KMS-11 (cell line): Measurements from ENCODE around the gene GCSAM.

ENCODE experiments used
- H2AFZ ChIP-seq: fragments of 200-600 bp; sonication (generic); 2 replicates; pipeline ENCODE4 v1.6.1; 2016; ENCODE audit warnings: antibody characterized with exemption, mixed run types, low read depth
- H3K27ac ChIP-seq: fragments of 200-600 bp; sonication (generic); 2 replicates; pipeline ENCODE4 v1.6.1; 2016; ENCODE audit warnings: mild to moderate bottlenecking, mixed run types
- H3K27me3 ChIP-seq: fragments of 200-600 bp; sonication (generic); 2 replicates; pipeline ENCODE4 v1.6.1; 2017; ENCODE audit warnings: mild to moderate bottlenecking, low read depth, mixed run types, moderate library complexity; ENCODE audit not compliant: insufficient read depth
- H3K36me3 ChIP-seq: fragments of 200-600 bp; sonication (generic); 2 replicates; pipeline ENCODE4 v1.6.1; 2017; ENCODE audit warnings: mild to moderate bottlenecking, mixed run types; ENCODE audit not compliant: insufficient read depth
- H3K4me1 ChIP-seq: fragments of 200-600 bp; sonication (generic); 2 replicates; pipeline ENCODE4 v1.6.1; 2016; ENCODE audit warnings: mild to moderate bottlenecking, low read depth, mixed run types; ENCODE audit not compliant: poor library complexity, severe bottlenecking
- H3K4me2 ChIP-seq: fragments of 200-600 bp; sonication (generic); 2 replicates; pipeline ENCODE4 v1.7.0; 2016; ENCODE audit warnings: mild to moderate bottlenecking, mixed run types
- H3K4me3 ChIP-seq: fragments of 200-600 bp; sonication (generic); IDR thresholded peaks from 2 replicates; pipeline ENCODE4 v1.6.1; 2017; ENCODE audit warnings: low read depth, low read length, mixed read lengths; ENCODE audit not compliant: insufficient read depth
- H3K79me2 ChIP-seq: fragments of 200-600 bp; sonication (generic); 2 replicates; pipeline ENCODE4 v1.6.1; 2016; ENCODE audit warnings: low read depth, mixed run types; ENCODE audit not compliant: insufficient read depth
- H3K9ac ChIP-seq: fragments of 200-600 bp; sonication (generic); 2 replicates; pipeline ENCODE4 v1.6.1; 2016; ENCODE audit warnings: mild to moderate bottlenecking, mixed run types
- H4K20me1 ChIP-seq: fragments of 200-600 bp; sonication (generic); 2 replicates; pipeline ENCODE4 v1.6.1; 2016; ENCODE audit warnings: mild to moderate bottlenecking, mixed run types; ENCODE audit not compliant: insufficient read depth
- TF ChIP-seq, protein P1 (sequence below): fragments of 200-600 bp; sonication (generic); conservative IDR thresholded peaks from 2 replicates; pipeline ENCODE4 v1.6.1; 2017; ENCODE audit warnings: low read depth, mild to moderate bottlenecking, antibody characterized with exemption, low read length, moderate library complexity, mixed read lengths

The GCSAM gene

DNA sequence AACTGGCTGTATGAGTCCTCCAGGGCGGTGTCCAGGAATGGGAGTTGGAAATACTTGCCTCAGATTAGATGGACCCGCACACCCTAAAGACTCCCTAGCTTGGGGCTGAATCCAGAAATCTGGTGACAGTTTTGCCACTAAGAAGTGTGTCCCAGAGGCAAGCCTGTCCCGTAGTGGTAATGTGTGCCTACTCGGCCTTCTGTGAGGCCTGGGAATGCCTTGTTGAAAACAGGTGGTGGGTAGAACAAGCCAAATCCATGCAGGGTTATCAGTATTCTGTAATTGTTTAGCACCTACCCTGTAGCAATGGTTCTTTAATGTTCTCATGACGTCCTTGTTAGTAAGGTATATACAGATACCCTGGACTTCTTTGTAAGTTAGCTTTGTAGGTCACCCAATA lies 45.3 kb downstream of the GCSAM start:
- H4K20me1 ChIP-seq, result no peaks in the 10 kb centered on the region
- H3K9ac ChIP-seq, result no peak overlapping the region
- no peak overlapping the region for H2AFZ ChIP-seq
- no peak overlapping the region for H3K27ac ChIP-seq
- H3K4me2 ChIP-seq, result no peak overlapping the region
- H3K4me1 ChIP-seq, result peaks cover 54% of the 10 kb centered on the region
- H3K4me3 ChIP-seq, result no peak overlapping the region
- no peaks in the 10 kb centered on the region for H3K27me3 ChIP-seq
- no peaks in the 10 kb centered on the region for H3K36me3 ChIP-seq
- TF ChIP-seq, protein P1, sequence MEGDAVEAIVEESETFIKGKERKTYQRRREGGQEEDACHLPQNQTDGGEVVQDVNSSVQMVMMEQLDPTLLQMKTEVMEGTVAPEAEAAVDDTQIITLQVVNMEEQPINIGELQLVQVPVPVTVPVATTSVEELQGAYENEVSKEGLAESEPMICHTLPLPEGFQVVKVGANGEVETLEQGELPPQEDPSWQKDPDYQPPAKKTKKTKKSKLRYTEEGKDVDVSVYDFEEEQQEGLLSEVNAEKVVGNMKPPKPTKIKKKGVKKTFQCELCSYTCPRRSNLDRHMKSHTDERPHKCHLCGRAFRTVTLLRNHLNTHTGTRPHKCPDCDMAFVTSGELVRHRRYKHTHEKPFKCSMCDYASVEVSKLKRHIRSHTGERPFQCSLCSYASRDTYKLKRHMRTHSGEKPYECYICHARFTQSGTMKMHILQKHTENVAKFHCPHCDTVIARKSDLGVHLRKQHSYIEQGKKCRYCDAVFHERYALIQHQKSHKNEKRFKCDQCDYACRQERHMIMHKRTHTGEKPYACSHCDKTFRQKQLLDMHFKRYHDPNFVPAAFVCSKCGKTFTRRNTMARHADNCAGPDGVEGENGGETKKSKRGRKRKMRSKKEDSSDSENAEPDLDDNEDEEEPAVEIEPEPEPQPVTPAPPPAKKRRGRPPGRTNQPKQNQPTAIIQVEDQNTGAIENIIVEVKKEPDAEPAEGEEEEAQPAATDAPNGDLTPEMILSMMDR, result no peak
- H3K79me2 ChIP-seq, result no peaks in the 10 kb centered on the region

DNA sequence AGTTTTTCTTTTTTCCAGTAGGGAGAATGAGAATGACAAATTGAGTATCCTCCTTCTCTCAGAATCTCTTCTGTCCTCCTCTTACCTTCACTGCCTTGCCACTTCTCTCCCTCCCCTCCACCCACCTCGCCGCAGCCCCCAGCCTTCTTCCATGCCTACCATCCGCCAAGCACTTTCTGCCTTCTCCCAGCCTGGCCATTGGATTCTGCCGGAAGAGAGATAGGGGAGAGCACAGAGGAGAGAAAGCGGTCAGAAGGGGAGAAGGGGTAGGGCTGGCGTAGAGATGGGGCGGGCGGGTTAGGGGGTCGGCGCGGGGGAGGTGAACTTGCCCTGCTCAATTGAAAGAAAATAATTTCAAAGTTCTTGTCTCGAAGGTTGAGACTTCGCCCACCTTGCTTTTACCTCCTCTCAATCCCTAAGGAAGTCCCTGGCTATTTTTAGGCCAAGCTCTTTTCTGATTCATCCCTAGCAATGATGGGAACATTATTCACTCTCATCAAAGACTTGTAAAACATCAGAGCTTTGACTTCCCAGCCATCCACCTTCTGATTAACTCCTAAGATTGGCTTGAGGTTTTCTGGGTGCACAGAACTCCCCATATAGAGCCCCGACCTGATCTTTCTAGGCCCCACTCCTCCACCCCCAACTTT lies 46.0 kb downstream of the GCSAM start:
- H3K9ac ChIP-seq, result peak overlapping the region; percentile 61; the same call in 1 of the 2 replicates
- no peaks in the 10 kb centered on the region for H3K36me3 ChIP-seq
- H3K27ac ChIP-seq, result no peak overlapping the region
- H4K20me1 ChIP-seq, result no peaks in the 10 kb centered on the region
- H3K4me3 ChIP-seq, result no peak overlapping the region
- peak overlapping the region; percentile 86 for H3K4me2 ChIP-seq
- TF ChIP-seq, protein P1, result no peak
- H3K79me2 ChIP-seq, result no peaks in the 10 kb centered on the region
- H3K27me3 ChIP-seq, result no peaks in the 10 kb centered on the region
- peaks cover 47% of the 10 kb centered on the region for H3K4me1 ChIP-seq
- peak overlapping the region; percentile 86 for H2AFZ ChIP-seq

DNA sequence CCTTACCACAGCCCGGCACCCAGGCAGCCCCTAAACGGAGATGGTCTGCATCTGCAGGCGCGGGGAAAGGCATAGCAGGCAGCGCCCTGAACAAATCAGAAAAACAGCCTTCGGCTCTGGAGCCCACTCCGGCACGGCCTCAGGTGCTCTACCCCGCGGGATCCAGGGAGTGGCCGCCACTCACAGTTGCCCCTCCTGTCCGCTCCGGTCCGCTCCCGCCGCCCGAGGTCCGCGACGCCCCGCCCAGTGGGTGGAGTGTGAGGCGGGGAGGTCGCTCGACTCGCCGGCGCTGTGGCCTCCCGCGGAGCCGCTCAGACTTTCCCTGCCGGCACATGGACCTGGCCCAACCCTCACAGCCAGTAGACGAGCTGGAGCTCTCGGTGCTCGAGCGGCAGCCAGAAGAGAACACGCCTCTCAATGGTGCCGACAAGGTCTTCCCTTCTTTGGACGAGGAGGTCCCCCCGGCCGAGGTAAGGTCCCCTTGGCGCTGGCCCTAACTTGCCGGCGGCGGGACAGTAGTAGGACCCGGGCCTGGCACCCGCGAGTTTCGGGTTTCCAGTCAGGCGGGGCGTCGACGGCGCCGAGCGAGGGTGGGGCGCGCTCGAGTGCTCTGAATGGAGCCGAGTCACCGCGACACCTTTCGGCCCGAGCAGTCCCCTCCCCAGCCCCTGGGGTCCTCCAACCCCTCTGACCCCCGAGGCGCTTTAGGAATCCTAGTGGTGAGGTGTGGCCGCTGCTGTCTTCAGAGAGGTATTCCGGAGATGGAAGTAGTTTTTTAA lies 46.8 kb downstream of the GCSAM start, which contains the start of gene C3orf52:
TSS of gene C3orf52 (plus strand) at position 314 of the 779 bp plus-strand sequence. CDS start at position 333, 19 bp downstream.
- no peaks in the 10 kb centered on the region for H3K36me3 ChIP-seq
- H3K9ac ChIP-seq, result peak within 1 kb of the TSS; percentile 61
- peak within 1 kb of the TSS; percentile 86 for H2AFZ ChIP-seq
- peaks cover 40% of the 10 kb centered on the region for H3K4me1 ChIP-seq
- TF ChIP-seq, protein P1, result 0 out of 2 replicates have a peak, but pooled peaks have one; percentile 19
- no peaks in the 10 kb centered on the region for H3K79me2 ChIP-seq
- peak within 1 kb of the TSS; percentile 63 for H3K4me3 ChIP-seq
- no peak within 1 kb of the TSS for H3K27ac ChIP-seq
- H3K27me3 ChIP-seq, result no peaks in the 10 kb centered on the region
- H4K20me1 ChIP-seq, result no peaks in the 10 kb centered on the region
- peak within 1 kb of the TSS; percentile 86 for H3K4me2 ChIP-seq

DNA sequence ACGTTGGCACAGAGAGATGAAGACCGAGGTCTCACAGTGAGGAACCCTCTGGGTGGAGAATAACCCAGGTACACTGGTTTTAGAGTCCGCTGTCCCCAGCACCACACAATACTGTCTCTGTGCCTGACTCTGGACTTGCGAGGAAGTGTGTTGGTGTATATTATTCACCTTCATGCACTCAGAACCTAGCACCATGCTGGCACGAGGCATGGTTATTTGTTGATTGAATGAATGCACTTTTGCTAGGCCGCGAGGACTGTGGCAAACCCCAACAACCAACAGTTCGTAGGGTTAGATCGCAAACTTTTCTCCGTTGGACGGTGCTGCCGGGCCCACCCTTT lies 47.3 kb downstream of the GCSAM start:
- peak overlapping the region; percentile 86 for H2AFZ ChIP-seq
- no peaks in the 10 kb centered on the region for H3K79me2 ChIP-seq
- no peak overlapping the region for H3K9ac ChIP-seq
- H3K36me3 ChIP-seq, result no peaks in the 10 kb centered on the region
- H3K27ac ChIP-seq, result no peak overlapping the region
- H3K27me3 ChIP-seq, result no peaks in the 10 kb centered on the region
- H3K4me2 ChIP-seq, result peak overlapping the region; percentile 86
- TF ChIP-seq, protein P1, result no peak
- peaks cover 35% of the 10 kb centered on the region for H3K4me1 ChIP-seq
- H4K20me1 ChIP-seq, result no peaks in the 10 kb centered on the region
- H3K4me3 ChIP-seq, result no peak overlapping the region
